Gastroesophageal sphincter (tissue), 4 donors: ENCODE measurements around the gene CNOT2. TPM values are rescaled to one million over a fixed set of nuclear protein-coding genes. Genes with fewer than 3 reads are reported as not detected.

Experiments
- ATAC-seq: fragments of 150-250 bp; one replicate; pipeline ENCODE4 v1.9.1; 2016; ENCODE audit warnings: mild to moderate bottlenecking, moderate library complexity
- H3K27ac ChIP-seq, 4 donors: fragments of 200-600 bp; sonication (generic) in 3 of 4; 1 replicate in 3 of 4; 2 replicates in 1 of 4; pipeline ENCODE4 v1.5.1; 2016 to 2019
- H3K27me3 ChIP-seq: fragments of 200-600 bp; sonication (generic); one replicate; pipeline ENCODE4 v1.5.1; 2019
- H3K36me3 ChIP-seq, 2 donors: fragments of 200-600 bp; sonication (generic); one replicate each; pipeline ENCODE4 v1.5.1; 2019; ENCODE audit warnings: control low read depth in 1 of 2
- H3K4me1 ChIP-seq, 3 donors: fragments of 200-600 bp; sonication (generic); 1 replicate in 2 of 3; 2 replicates in 1 of 3; pipeline ENCODE4 v1.5.1; 2016 to 2019; ENCODE audit warnings: control low read depth in 2 of 3
- H3K4me3 ChIP-seq, 2 donors: fragments of 200-600 bp; sonication (generic); one replicate each; pipeline ENCODE4 v1.5.1; 2019; ENCODE audit warnings: mild to moderate bottlenecking in 1 of 2, moderate library complexity in 1 of 2
- H3K9me3 ChIP-seq, 3 donors: fragments of 200-600 bp; sonication (generic); one replicate each; pipeline ENCODE4 v1.5.1; 2017 to 2019; ENCODE audit warnings: control low read depth in 2 of 3
- EP300 ChIP-seq: sonication (generic); formaldehyde crosslinking; IDR thresholded peaks from one replicate; pipeline ENCODE4 v1.6.1; 2017; ENCODE audit warnings: antibody characterized with exemption, mild to moderate bottlenecking
- POLR2A ChIP-seq, 2 donors: fragments of 450-650 bp; IDR thresholded peaks; one replicate each; pipeline ENCODE4 v1.6.1; 2017; ENCODE audit warnings: antibody characterized with exemption in 2 of 2, mild to moderate bottlenecking in 2 of 2, moderate library complexity in 1 of 2
- POLR2AphosphoS5 ChIP-seq: sonication (generic); formaldehyde crosslinking; IDR thresholded peaks from one replicate; pipeline ENCODE4 v1.6.1; 2017; ENCODE audit warnings: antibody characterized with exemption
- WGBS, 2 donors: methylation state at CpG; one replicate each; pipeline ENCODE4 v1.1.5; 2018; ENCODE audit warnings: low coverage in 1 of 2; 5-methylcytosine and 5-hydroxymethylcytosine counted together
- total RNA-seq, 4 donors: library from RNA; depleted of rRNA; stranded (reverse); fragments of >200 nt; gene quantifications; one replicate each; pipeline ENCODE4 v1.1.0, GENCODE V29; 2016
- TF ChIP-seq, protein P1 (sequence below), 4 experiments: fragments of 200-600 bp in 2 of 4; fragments of 450-650 bp in 2 of 4; sonication (generic) in 1 of 4; IDR thresholded peaks; one replicate each; pipeline ENCODE4 v1.5.1; 2017 to 2019; ENCODE audit warnings: antibody characterized with exemption in 4 of 4, mild to moderate bottlenecking in 2 of 4, moderate library complexity in 2 of 4

Gene CNOT2
- total RNA-seq, 4 donors from 2014 or later: 71.9 to 125 (median 101) TPM

GRCh38 chr12:70249903-70250302 is 6.7 kb downstream of the CNOT2 start:
- WGBS, 2 donors: 60 to 70% methylated on average over 2 of the region's 2 CpGs
- TF ChIP-seq POLR2AphosphoS5 (no peak), POLR2A (IDR thresholded peaks at IDR 0.05) (no peak), EP300 (no peak)
- TF ChIP-seq, protein P1, sequence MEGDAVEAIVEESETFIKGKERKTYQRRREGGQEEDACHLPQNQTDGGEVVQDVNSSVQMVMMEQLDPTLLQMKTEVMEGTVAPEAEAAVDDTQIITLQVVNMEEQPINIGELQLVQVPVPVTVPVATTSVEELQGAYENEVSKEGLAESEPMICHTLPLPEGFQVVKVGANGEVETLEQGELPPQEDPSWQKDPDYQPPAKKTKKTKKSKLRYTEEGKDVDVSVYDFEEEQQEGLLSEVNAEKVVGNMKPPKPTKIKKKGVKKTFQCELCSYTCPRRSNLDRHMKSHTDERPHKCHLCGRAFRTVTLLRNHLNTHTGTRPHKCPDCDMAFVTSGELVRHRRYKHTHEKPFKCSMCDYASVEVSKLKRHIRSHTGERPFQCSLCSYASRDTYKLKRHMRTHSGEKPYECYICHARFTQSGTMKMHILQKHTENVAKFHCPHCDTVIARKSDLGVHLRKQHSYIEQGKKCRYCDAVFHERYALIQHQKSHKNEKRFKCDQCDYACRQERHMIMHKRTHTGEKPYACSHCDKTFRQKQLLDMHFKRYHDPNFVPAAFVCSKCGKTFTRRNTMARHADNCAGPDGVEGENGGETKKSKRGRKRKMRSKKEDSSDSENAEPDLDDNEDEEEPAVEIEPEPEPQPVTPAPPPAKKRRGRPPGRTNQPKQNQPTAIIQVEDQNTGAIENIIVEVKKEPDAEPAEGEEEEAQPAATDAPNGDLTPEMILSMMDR (IDR thresholded peaks at IDR 0.05): no peak

GRCh38 chr12:70251226-70251625 is 8.0 kb downstream of the CNOT2 start:
- ATAC-seq: no peak
- no peaks in the 10 kb centered on the region for H3K27me3 ChIP-seq
- H3K36me3 ChIP-seq: no peaks in the 10 kb centered on the region
- TF ChIP-seq POLR2A (IDR thresholded peaks at IDR 0.05): no peak
- TF ChIP-seq, protein P1 (IDR thresholded peaks at IDR 0.05): no peak
- no peak for TF ChIP-seq EP300
- no peak for TF ChIP-seq POLR2AphosphoS5
- WGBS, 2 donors: 31 to 32% methylated on average over 2 of the region's 2 CpGs
- no peak overlapping the region for H3K27ac ChIP-seq
- no peaks in the 10 kb centered on the region for H3K9me3 ChIP-seq
- peaks cover 9 to 97% (median 10%) of the 10 kb centered on the region in 3 donors for H3K4me1 ChIP-seq
- no peak overlapping the region for H3K4me3 ChIP-seq

More at GRCh38 chr12:70249903-70250302, 6.7 kb downstream of the CNOT2 start:
- H3K27ac ChIP-seq: no peak overlapping the region
- ATAC-seq: no peak
- H3K9me3 ChIP-seq: no peaks in the 10 kb centered on the region
- peaks cover 10 to 97% (median 16%) of the 10 kb centered on the region in 3 donors for H3K4me1 ChIP-seq
- H3K4me3 ChIP-seq: no peak overlapping the region
- H3K27me3 ChIP-seq: no peaks in the 10 kb centered on the region
- no peaks in the 10 kb centered on the region for H3K36me3 ChIP-seq

GRCh38 chr12:70251661-70252060 is 8.4 kb downstream of the CNOT2 start:
- ATAC-seq: no peak
- 43 to 50% methylated on average over 2 of the region's 2 CpGs for WGBS, 2 donors
- Histone ChIP-seq H3K36me3 (no peaks in the 10 kb centered on the region), H3K9me3 (no peaks in the 10 kb centered on the region), H3K4me3 (no peak overlapping the region), H3K4me1 (peaks cover 6 to 97% (median 9%) of the 10 kb centered on the region in 3 donors), H3K27me3 (no peaks in the 10 kb centered on the region), H3K27ac (no peak overlapping the region)
- TF ChIP-seq, protein P1 (IDR thresholded peaks at IDR 0.05): no peak

DNA sequence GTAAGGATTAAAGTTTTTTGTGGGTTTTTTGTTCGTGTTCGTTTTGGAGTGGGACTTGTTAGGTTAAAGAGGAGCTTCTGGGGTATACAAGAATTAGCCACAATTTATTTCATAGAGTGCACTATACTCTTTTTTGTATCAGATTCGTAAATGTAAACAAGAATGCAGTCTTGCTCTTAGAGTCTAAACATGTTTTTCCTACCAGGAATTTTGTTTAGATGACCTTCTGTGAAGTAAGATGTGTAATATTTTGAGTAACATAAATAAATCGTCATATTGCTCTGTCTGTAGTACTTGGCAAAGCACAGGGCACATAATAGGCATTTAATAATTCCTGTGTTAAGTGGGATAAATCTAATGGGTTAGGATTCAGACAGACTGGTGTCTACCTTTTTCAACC is 9.6 kb downstream of the CNOT2 start:
- Histone ChIP-seq H3K4me1 (peaks cover 4 to 97% (median 7%) of the 10 kb centered on the region in 3 donors), H3K9me3 (no peaks in the 10 kb centered on the region), H3K27me3 (no peaks in the 10 kb centered on the region), H3K4me3 (no peak overlapping the region), H3K36me3 (no peaks in the 10 kb centered on the region), H3K27ac (no peak overlapping the region)
- TF ChIP-seq POLR2AphosphoS5: no peak
- TF ChIP-seq POLR2A (IDR thresholded peaks at IDR 0.05): no peak
- TF ChIP-seq, protein P1 (IDR thresholded peaks at IDR 0.05): no peak
- no peak for TF ChIP-seq EP300
- ATAC-seq: no peak
- WGBS, 2 donors: 30 to 31% methylated on average over 4 of the region's 4 CpGs

- no peak for TF ChIP-seq POLR2A (IDR thresholded peaks at IDR 0.05)
- TF ChIP-seq, protein P1 (IDR thresholded peaks at IDR 0.05): no peak
- no peak for TF ChIP-seq POLR2AphosphoS5
- no peak for TF ChIP-seq EP300
- H3K4me3 ChIP-seq: no peak overlapping the region
- 83 to 90% methylated on average over 5 of the region's 5 CpGs for WGBS, 2 donors
- ATAC-seq: no peak
- no peaks in the 10 kb centered on the region for H3K9me3 ChIP-seq
- no peaks in the 10 kb centered on the region for H3K27me3 ChIP-seq
- no peak overlapping the region for H3K27ac ChIP-seq
- peaks cover 4 to 97% (median 7%) of the 10 kb centered on the region in 3 donors for H3K4me1 ChIP-seq
- no peaks in the 10 kb centered on the region for H3K36me3 ChIP-seq
These were observed 11.0 kb downstream of the CNOT2 start for GRCh38 chr12:70254225-70254624.
